Suprapubic skin (tissue), 3 donors: ENCODE measurements around the gene CLDND1.

ENCODE experiments used
- CTCF ChIP-seq, 2 donors: fragments of 200-600 bp in 1 of 2; fragments of 450-650 bp in 1 of 2; sonication (generic) in 1 of 2; IDR thresholded peaks; one replicate each; pipeline ENCODE4 v1.5.1; 2016 to 2019; ENCODE audit warnings: antibody characterized with exemption in 2 of 2, mild to moderate bottlenecking in 1 of 2, moderate library complexity in 1 of 2
- EP300 ChIP-seq: sonication (generic); formaldehyde crosslinking; IDR thresholded peaks from one replicate; pipeline ENCODE4 v1.6.1; 2017; ENCODE audit warnings: antibody characterized with exemption

GRCh38 chr3:98514948-98515347, 7.8 kb downstream of the CLDND1 start:
- TF ChIP-seq EP300 (no peak), CTCF (IDR thresholded peaks at IDR 0.05) (no peak)
